ENCODE data around the gene PTPMT1. TPM values are rescaled to one million over a fixed set of nuclear protein-coding genes. Genes with fewer than 3 reads are reported as not detected.

PTPMT1 gene
- total RNA-seq, 1 donor from 2014 or later = 68.5 TPM

DNA sequence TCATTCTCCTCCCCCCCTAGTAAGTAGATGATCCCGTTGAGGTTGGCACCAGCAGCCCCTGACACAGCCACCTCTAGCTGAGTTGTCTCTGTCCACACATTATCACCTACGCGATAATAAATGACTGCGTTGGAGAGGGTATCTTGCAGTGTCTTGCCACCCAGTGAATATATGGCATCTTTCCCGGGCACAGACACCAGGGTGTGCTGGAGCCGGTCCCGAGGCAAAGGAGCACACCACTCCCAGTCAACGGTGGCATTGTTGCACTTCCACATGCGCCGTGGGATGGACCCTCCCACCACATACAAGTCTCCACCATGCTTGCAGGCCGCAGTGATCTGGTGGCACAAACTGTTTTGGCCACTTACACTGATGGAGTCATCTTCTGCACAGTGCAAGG lies 7.9 kb downstream of the PTPMT1 start:
- no peak for DNase-seq (ENCODE audit: extremely low spot score in 2 of 2)
- Histone ChIP-seq H3K4me1 (peaks cover 28% of the 10 kb centered on the region), H3K27me3 (no peaks in the 10 kb centered on the region), H3K4me3 (no peak overlapping the region), H3K36me3 (peaks cover 0 to 47% of the 10 kb centered on the region in 2 donors), H3K27ac (no peak overlapping the region), H3K9me3 (no peaks in the 10 kb centered on the region)
- no peak for TF ChIP-seq POLR2AphosphoS5 (IDR thresholded peaks at IDR 0.05; ENCODE audit: insufficient read depth in 1 of 2, low read depth in 1 of 2)
- no peak for TF ChIP-seq CTCF (IDR thresholded peaks at IDR 0.05)
- no peak for TF ChIP-seq POLR2A (IDR thresholded peaks at IDR 0.05)
- intact Hi-C loops (cut with DNase I) = no loop called here

- H3K27ac ChIP-seq = no peak overlapping the region
- TF ChIP-seq POLR2AphosphoS5 (IDR thresholded peaks at IDR 0.05; ENCODE audit: insufficient read depth in 1 of 2, low read depth in 1 of 2) = no peak
- no peak for TF ChIP-seq POLR2A (IDR thresholded peaks at IDR 0.05)
- TF ChIP-seq CTCF (IDR thresholded peaks at IDR 0.05) = no peak
- H3K36me3 ChIP-seq = peaks cover 3 to 44% of the 10 kb centered on the region in 2 donors
- no peaks in the 10 kb centered on the region for H3K27me3 ChIP-seq
- intact Hi-C loops (cut with DNase I) = no loop called here
- peak overlapping the region in 1 of 2 donors; percentile 98 for H3K4me3 ChIP-seq
- no peaks in the 10 kb centered on the region for H3K9me3 ChIP-seq
- no peak for DNase-seq (ENCODE audit: extremely low spot score in 2 of 2)
- peaks cover 43% of the 10 kb centered on the region for H3K4me1 ChIP-seq
Observed at GRCh38 chr11:47577460-47578041, 12.2 kb downstream of the PTPMT1 start.

GRCh38 chr11:47578524-47579494 lies 13.4 kb downstream of the PTPMT1 start, which contains the start of the genes KBTBD4 and NDUFS3:
KBTBD4 (minus strand) TSS chr11:47578970; CDS start chr11:47578951, 19 bp downstream.
NDUFS3 (plus strand) TSS chr11:47579074; CDS start chr11:47579092, 18 bp downstream.
- peaks cover 3 to 54% of the 10 kb centered on the region in 2 donors for H3K36me3 ChIP-seq
- H3K27ac ChIP-seq = peak within 1 kb of the TSS; percentile 90
- TF ChIP-seq CTCF (IDR thresholded peaks at IDR 0.05) (no peak), POLR2AphosphoS5 (IDR thresholded peaks at IDR 0.05; ENCODE audit: insufficient read depth in 1 of 2, low read depth in 1 of 2) (peak; percentile 92 to 93), POLR2A (IDR thresholded peaks at IDR 0.05) (peak in 1 of 2 donors; percentile 50)
- H3K27me3 ChIP-seq = no peaks in the 10 kb centered on the region
- peaks cover 36% of the 10 kb centered on the region for H3K4me1 ChIP-seq
- peak within 1 kb of the TSS; percentile 58 to 98 for H3K4me3 ChIP-seq
- intact Hi-C loops (cut with DNase I) = no loop called here
- peak in 1 of 2 donors; percentile 91 for DNase-seq (ENCODE audit: extremely low spot score in 2 of 2)
- H3K9me3 ChIP-seq = no peaks in the 10 kb centered on the region

DNA sequence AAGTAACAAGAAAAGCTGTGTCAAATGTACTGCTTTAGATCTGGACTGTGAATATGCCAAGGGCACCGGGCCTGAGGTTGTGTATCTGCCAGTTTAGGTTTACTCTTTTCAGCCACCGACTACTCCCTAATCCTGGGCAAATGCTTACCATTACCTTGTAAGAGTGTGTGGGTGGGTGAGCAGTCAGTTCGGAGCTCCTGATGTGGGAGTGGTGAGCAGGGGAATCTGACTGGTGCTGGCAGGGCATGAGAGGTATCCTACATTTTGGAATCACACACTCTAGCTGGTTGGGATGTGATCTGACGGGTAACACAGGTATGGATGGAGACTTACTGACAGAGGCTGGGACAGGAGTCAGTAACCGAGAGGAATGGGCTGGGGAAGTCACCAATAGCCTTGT lies 18.4 kb downstream of the PTPMT1 start:
- Histone ChIP-seq H3K9me3 (no peaks in the 10 kb centered on the region), H3K27me3 (no peaks in the 10 kb centered on the region), H3K4me1 (peaks cover 30% of the 10 kb centered on the region), H3K4me3 (no peak overlapping the region), H3K36me3 (peaks cover 3 to 46% of the 10 kb centered on the region in 2 donors), H3K27ac (no peak overlapping the region)
- intact Hi-C loops (cut with DNase I) = no loop called here
- TF ChIP-seq CTCF (IDR thresholded peaks at IDR 0.05) (no peak), POLR2AphosphoS5 (IDR thresholded peaks at IDR 0.05; ENCODE audit: insufficient read depth in 1 of 2, low read depth in 1 of 2) (no peak), POLR2A (IDR thresholded peaks at IDR 0.05) (no peak)
- DNase-seq (ENCODE audit: extremely low spot score in 2 of 2) = no peak
